ENCODE results near the gene MED13L. TPM values are rescaled to one million over a fixed set of nuclear protein-coding genes. Genes with fewer than 3 reads are reported as not detected.

MED13L gene
- total and polyA plus RNA-seq, 2 donors (not counting 1 experiment from before 2014, with no cell fraction given): 56.5 to 97.3 TPM

DNA sequence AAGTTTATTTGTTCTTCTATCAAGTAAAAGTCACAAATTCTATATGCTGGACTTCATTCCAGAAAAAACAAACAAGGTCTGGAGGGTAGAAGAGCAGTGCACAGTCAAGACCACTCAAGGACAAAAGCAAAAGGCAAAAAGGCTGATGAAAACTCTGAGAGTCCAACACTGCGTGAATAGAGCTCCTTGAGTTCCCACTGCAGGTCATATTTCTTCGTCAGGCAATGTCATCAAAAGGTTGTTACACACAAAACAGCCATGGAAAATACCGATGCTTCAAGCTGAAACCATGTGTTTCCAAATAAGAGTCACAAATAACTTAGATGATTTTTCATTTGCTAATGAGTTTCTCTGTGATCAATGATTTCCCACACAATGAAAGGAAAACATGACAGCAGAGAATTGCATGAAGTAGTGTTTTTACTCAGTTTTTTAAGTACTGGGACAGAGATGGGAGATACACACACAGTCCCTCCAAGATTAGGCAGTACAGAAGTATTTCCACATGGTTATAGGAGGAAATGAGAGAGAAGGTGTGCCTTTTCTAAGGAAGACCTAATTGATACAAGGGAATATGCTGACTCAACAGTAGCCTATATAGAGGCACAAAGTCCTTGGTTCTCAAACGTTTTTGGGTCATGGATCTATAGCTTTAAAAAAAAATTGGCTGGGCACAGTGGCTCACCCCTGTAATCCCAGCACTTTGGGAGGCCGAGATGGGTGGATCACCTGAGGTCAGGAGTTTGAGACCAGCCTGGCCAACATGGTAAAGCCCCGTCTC is 177.7 kb downstream of the MED13L start:
- Histone ChIP-seq H4K20me1 (ENCODE audit: control insufficient read depth, extremely low read depth, insufficient read depth, low read length) (peaks cover 2% of the 10 kb centered on the region), H3K4me2 (ENCODE audit: extremely low read depth, insufficient read depth, low read length) (no peak overlapping the region), H3K79me2 (ENCODE audit: control insufficient read depth, insufficient read depth, low read length) (peaks cover 17% of the 10 kb centered on the region), H3K36me3 (ENCODE audit: control insufficient read depth, insufficient read depth, low read length) (no peaks in the 10 kb centered on the region), H3K4me3 (replicated peaks in 1 of 4; ENCODE audit: control extremely low read depth in 1 of 4, insufficient read depth in 1 of 4, low read depth in 3 of 4, low read length in 4 of 4) (no peak overlapping the region), H3K9ac (ENCODE audit: insufficient read depth, low read length) (no peak overlapping the region), H3K9me3 (ENCODE audit: control insufficient read depth, insufficient read depth, low read depth, low read length) (no peaks in the 10 kb centered on the region), H3K4me1 (ENCODE audit: control insufficient read depth, extremely low read depth, insufficient read depth, low read length) (no peaks in the 10 kb centered on the region), H2AFZ (ENCODE audit: low read length) (no peak overlapping the region), H3K27ac (ENCODE audit: insufficient read depth, low read length) (no peak overlapping the region), H3K27me3 (ENCODE audit: control insufficient read depth, insufficient read depth, low read length) (no peaks in the 10 kb centered on the region)
- DNase-seq (ENCODE audit: low read depth in 2 of 2): peak in 1 of 2 donors; percentile 9
- TF ChIP-seq EZH2 (IDR thresholded peaks at IDR 0.05; ENCODE audit: low read length, missing control alignments): no peak
- TF ChIP-seq, protein P1, sequence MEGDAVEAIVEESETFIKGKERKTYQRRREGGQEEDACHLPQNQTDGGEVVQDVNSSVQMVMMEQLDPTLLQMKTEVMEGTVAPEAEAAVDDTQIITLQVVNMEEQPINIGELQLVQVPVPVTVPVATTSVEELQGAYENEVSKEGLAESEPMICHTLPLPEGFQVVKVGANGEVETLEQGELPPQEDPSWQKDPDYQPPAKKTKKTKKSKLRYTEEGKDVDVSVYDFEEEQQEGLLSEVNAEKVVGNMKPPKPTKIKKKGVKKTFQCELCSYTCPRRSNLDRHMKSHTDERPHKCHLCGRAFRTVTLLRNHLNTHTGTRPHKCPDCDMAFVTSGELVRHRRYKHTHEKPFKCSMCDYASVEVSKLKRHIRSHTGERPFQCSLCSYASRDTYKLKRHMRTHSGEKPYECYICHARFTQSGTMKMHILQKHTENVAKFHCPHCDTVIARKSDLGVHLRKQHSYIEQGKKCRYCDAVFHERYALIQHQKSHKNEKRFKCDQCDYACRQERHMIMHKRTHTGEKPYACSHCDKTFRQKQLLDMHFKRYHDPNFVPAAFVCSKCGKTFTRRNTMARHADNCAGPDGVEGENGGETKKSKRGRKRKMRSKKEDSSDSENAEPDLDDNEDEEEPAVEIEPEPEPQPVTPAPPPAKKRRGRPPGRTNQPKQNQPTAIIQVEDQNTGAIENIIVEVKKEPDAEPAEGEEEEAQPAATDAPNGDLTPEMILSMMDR (conservative IDR thresholded peaks at IDR 0.05 in 1 of 2, IDR thresholded peaks at IDR 0.05 in 1 of 2; ENCODE audit: low read depth in 1 of 2, low read length in 2 of 2): no peak

DNA sequence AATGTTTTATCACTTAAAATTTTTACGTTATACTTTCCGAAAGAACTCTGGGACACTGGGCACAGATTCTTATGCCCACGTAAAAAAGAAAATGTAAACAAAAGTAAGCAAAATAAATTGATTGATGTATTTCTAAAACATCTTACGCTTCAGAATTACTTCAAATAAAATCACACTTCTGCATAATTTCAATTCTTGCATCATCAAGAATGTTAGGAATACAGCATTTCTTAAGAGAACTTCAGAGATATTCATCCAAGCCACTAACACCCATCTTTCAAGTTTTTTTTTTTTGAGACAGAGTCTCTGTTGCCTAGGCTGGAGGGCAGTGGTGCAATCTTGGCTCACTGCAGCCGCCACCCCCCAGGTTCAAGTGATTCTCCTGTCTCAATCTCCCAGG is 180.6 kb downstream of the MED13L start:
- Histone ChIP-seq H3K9ac (ENCODE audit: insufficient read depth, low read length) (no peak overlapping the region), H3K27ac (ENCODE audit: insufficient read depth, low read length) (no peak overlapping the region), H3K36me3 (ENCODE audit: control insufficient read depth, insufficient read depth, low read length) (no peaks in the 10 kb centered on the region), H3K4me3 (replicated peaks in 1 of 4; ENCODE audit: control extremely low read depth in 1 of 4, insufficient read depth in 1 of 4, low read depth in 3 of 4, low read length in 4 of 4) (no peak overlapping the region), H3K4me2 (ENCODE audit: extremely low read depth, insufficient read depth, low read length) (no peak overlapping the region), H3K9me3 (ENCODE audit: control insufficient read depth, insufficient read depth, low read depth, low read length) (no peaks in the 10 kb centered on the region), H3K4me1 (ENCODE audit: control insufficient read depth, extremely low read depth, insufficient read depth, low read length) (no peaks in the 10 kb centered on the region), H3K79me2 (ENCODE audit: control insufficient read depth, insufficient read depth, low read length) (peaks cover 15% of the 10 kb centered on the region), H4K20me1 (ENCODE audit: control insufficient read depth, extremely low read depth, insufficient read depth, low read length) (peaks cover 2% of the 10 kb centered on the region), H2AFZ (ENCODE audit: low read length) (no peak overlapping the region), H3K27me3 (ENCODE audit: control insufficient read depth, insufficient read depth, low read length) (no peaks in the 10 kb centered on the region)
- TF ChIP-seq EZH2 (IDR thresholded peaks at IDR 0.05; ENCODE audit: low read length, missing control alignments): no peak
- TF ChIP-seq, protein P1 (conservative IDR thresholded peaks at IDR 0.05 in 1 of 2, IDR thresholded peaks at IDR 0.05 in 1 of 2; ENCODE audit: low read depth in 1 of 2, low read length in 2 of 2): no peak
- no peak for DNase-seq (ENCODE audit: low read depth in 2 of 2)

DNA sequence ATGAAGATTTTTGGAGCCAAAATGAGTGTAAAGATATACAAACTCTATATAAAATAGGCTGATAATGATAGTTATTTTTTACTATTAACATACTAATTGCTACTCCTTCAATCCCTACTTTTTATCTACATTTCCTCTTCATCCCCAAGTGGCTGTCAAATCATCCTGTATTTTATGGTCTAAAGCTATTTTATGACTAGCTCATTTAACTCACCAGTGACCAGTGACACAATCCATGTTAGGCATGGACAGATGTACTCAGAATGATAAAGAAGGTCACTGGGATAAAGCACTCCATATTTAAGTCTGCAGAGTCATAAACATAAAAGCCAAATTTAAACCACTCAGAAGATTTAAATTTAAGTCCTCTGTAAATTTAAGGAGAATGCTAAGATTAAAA is 183.0 kb downstream of the MED13L start:
- Histone ChIP-seq H3K9ac (ENCODE audit: insufficient read depth, low read length) (no peak overlapping the region), H3K9me3 (ENCODE audit: control insufficient read depth, insufficient read depth, low read depth, low read length) (no peaks in the 10 kb centered on the region), H3K4me1 (ENCODE audit: control insufficient read depth, extremely low read depth, insufficient read depth, low read length) (no peaks in the 10 kb centered on the region), H3K4me2 (ENCODE audit: extremely low read depth, insufficient read depth, low read length) (no peak overlapping the region), H3K79me2 (ENCODE audit: control insufficient read depth, insufficient read depth, low read length) (peaks cover 17% of the 10 kb centered on the region), H3K4me3 (replicated peaks in 1 of 4; ENCODE audit: control extremely low read depth in 1 of 4, insufficient read depth in 1 of 4, low read depth in 3 of 4, low read length in 4 of 4) (no peak overlapping the region), H3K36me3 (ENCODE audit: control insufficient read depth, insufficient read depth, low read length) (no peaks in the 10 kb centered on the region), H3K27me3 (ENCODE audit: control insufficient read depth, insufficient read depth, low read length) (no peaks in the 10 kb centered on the region), H4K20me1 (ENCODE audit: control insufficient read depth, extremely low read depth, insufficient read depth, low read length) (peaks cover 2% of the 10 kb centered on the region), H3K27ac (ENCODE audit: insufficient read depth, low read length) (no peak overlapping the region), H2AFZ (ENCODE audit: low read length) (no peak overlapping the region)
- DNase-seq (ENCODE audit: low read depth in 2 of 2): no peak
- TF ChIP-seq, protein P1 (conservative IDR thresholded peaks at IDR 0.05 in 1 of 2, IDR thresholded peaks at IDR 0.05 in 1 of 2; ENCODE audit: low read depth in 1 of 2, low read length in 2 of 2): no peak
- no peak for TF ChIP-seq EZH2 (IDR thresholded peaks at IDR 0.05; ENCODE audit: low read length, missing control alignments)
